Activated B cell treated with CpG ODN at 0.5 μM for 24 hours (primary cell): Measurements from ENCODE around the gene ZNF732. TPM values are rescaled to one million over a fixed set of nuclear protein-coding genes. Genes with fewer than 3 reads are reported as not detected.

ENCODE experiments used
- ATAC-seq: fragments of 200-7000 bp; cut with Tn5 transposase; one replicate; pipeline ENCODE4 v1.10.0; 2021; ENCODE audit warnings: low read depth, mild to moderate bottlenecking, moderate library complexity
- CTCF ChIA-PET: fragments of 350-600 bp; sonication (Branson Sonifier 250); formaldehyde crosslinking; loops from one replicate; lab custom pipeline; 2021; ENCODE audit warnings: antibody characterized with exemption; lab: Charles Lee
- POLR2A ChIA-PET: fragments of 350-600 bp; sonication (Branson Sonifier 250); formaldehyde crosslinking; loops from one replicate; lab custom pipeline; 2021; ENCODE audit warnings: antibody characterized with exemption; lab: Charles Lee
- DNase-seq: peaks from one replicate; pipeline ENCODE4 v3.0.0; 2022
- H3K27ac Mint-ChIP-seq: one replicate; pipeline ENCODE4 v1.8.0; 2020; ENCODE audit warnings: mixed read lengths
- H3K27me3 Mint-ChIP-seq: one replicate; pipeline ENCODE4 v1.8.0; 2021; ENCODE audit warnings: mixed read lengths
- H3K36me3 Mint-ChIP-seq: one replicate; pipeline ENCODE4 v1.8.0; 2021; ENCODE audit warnings: low read depth, mixed read lengths
- H3K4me1 Mint-ChIP-seq: one replicate; pipeline ENCODE4 v1.8.0; 2021; ENCODE audit warnings: mixed read lengths
- H3K4me3 Mint-ChIP-seq: one replicate; pipeline ENCODE4 v1.8.0; 2020; ENCODE audit warnings: mild to moderate bottlenecking, mixed read lengths
- H3K9me3 Mint-ChIP-seq: one replicate; pipeline ENCODE4 v1.8.0; 2020; ENCODE audit warnings: mixed read lengths
- CTCF ChIP-seq: fragments of 200-600 bp; IDR thresholded peaks from one replicate; pipeline ENCODE4 v1.8.0; 2022; ENCODE audit warnings: antibody characterized with exemption, mild to moderate bottlenecking
- intact Hi-C: fragments of 100-400 bp; cut with micrococcal nuclease; formaldehyde crosslinking; loops from one replicate; pipeline ENCODE4 v1.15.1; 2024
- total RNA-seq: library from RNA; stranded (reverse); gene quantifications from 2 replicates; pipeline ENCODE4 v1.2.3, GENCODE V29; 2022

The ZNF732 gene
- total RNA-seq, 1 donor from 2014 or later, result not detected

GRCh38 chr4:256492-256891, 48.8 kb downstream of the ZNF732 start:
- ATAC-seq, result no peak
- intact Hi-C loops, result no loop called here
- POLR2A ChIA-PET, result no interaction called here

DNA sequence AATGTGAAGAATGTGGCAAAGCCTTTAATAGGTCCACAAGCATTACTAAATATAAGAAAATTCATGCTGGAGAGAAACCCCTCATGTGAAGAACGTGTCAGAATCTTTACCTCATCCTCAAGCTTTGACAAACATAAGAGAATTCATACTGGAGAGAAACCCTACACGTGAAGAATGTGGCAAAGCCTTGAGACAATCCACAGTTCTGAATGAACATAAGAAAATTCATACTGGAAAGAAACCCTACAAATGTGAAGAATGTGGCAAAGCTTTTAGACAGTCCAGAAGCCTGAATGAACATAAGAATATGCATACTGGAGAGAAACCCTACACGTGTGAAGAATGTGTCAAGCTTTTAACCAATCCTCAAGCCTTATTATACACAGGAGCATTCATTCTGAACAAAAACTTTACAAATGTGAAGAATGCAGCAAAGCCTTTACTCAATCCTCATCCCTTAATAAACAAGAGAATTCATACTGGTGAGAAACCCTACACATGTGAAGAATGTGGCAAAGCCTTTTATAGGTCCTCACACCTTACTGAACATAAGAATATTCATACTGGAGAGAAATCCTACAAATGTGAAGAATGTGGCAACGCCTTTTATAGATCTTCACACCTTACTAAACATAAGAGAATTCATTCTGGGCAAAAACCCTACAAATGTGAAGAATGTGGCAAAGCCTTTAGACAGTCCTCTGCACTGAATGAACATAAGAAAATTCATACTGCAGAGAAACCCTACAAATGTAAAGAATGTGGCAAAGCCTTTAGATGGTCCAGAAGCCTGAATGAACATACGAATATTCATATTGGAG, 51.1 kb downstream of the ZNF732 start:
- no peak for TF ChIP-seq CTCF
- Mint-ChIP-seq H3K27me3 (no peaks in the 10 kb centered on the region), H3K4me3 (no peak overlapping the region), H3K36me3 (peaks cover 27% of the 10 kb centered on the region), H3K9me3 (peaks cover 42% of the 10 kb centered on the region), H3K4me1 (no peaks in the 10 kb centered on the region), H3K27ac (no peak overlapping the region)
- ATAC-seq, result no peak
- ChIA-PET CTCF (no interaction called here), POLR2A (no interaction called here)
- no peak for DNase-seq
- intact Hi-C loops, result no loop called here

More at GRCh38 chr4:256492-256891, 48.8 kb downstream of the ZNF732 start:
- Mint-ChIP-seq H3K4me1 (no peaks in the 10 kb centered on the region), H3K36me3 (peaks cover 31% of the 10 kb centered on the region), H3K27me3 (no peaks in the 10 kb centered on the region), H3K9me3 (peaks cover 51% of the 10 kb centered on the region), H3K4me3 (no peak overlapping the region), H3K27ac (no peak overlapping the region)
- TF ChIP-seq CTCF, result no peak
- CTCF ChIA-PET, result no interaction called here
- no peak for DNase-seq

- Mint-ChIP-seq H3K4me3 (no peak overlapping the region), H3K27ac (no peak overlapping the region), H3K4me1 (no peaks in the 10 kb centered on the region), H3K9me3 (peaks cover 44% of the 10 kb centered on the region), H3K27me3 (no peaks in the 10 kb centered on the region), H3K36me3 (peaks cover 25% of the 10 kb centered on the region)
- ChIA-PET CTCF (no interaction called here), POLR2A (no interaction called here)
- ATAC-seq (no peak), DNase-seq (no peak)
- intact Hi-C loops, result no loop called here
- TF ChIP-seq CTCF, result no peak
Measured at GRCh38 chr4:252065-252601, 53.1 kb downstream of the ZNF732 start.

- intact Hi-C loops, result loop anchor here (1.0 to 10.0 kb wide), 5 partner anchors 86 to 1380 kb away; partner anchors contain the start of genes ATP5ME, MYL5, ZNF141 and ZNF718
- Mint-ChIP-seq H3K9me3 (peaks cover 11% of the 10 kb centered on the region), H3K27me3 (no peaks in the 10 kb centered on the region), H3K4me1 (peaks cover 13% of the 10 kb centered on the region), H3K4me3 (no peak overlapping the region), H3K27ac (no peak overlapping the region), H3K36me3 (peaks cover 3% of the 10 kb centered on the region)
- CTCF ChIA-PET, result interaction anchor here (0.7 kb wide), 1 partner anchor 428 kb away, joined by 4 read pairs; no protein-coding TSS in a partner anchor
- TF ChIP-seq CTCF, result no peak
- POLR2A ChIA-PET, result interaction anchor here (0.6 to 1.5 kb wide), 4 partner anchors 93 to 430 kb away, joined by 3 read pairs; partner anchors contain the start of genes ATP5ME, MYL5, ZNF141 and ZNF718
- ATAC-seq, result no peak
- peak; percentile 16 for DNase-seq
Measured at GRCh38 chr4:244471-244870, 60.8 kb downstream of the ZNF732 start.

DNA sequence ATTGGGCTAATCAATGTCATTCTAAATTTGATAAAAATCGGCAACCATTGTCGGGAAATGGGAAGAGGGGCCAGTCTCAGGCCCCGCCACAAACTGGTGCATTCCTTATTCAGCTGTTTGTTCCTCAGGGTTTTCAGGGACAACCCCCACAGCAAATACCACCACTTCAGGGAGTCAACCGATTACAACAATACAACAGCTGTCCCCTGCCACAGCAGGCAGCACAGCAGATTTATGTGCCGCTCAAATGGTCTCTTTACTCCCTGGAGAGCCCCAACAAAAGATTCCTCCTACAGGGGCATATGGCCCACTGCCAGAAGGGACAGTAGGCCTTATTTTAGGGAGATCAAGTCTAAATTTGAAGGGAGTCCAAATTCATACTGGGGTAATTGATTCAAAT, 61.8 kb downstream of the ZNF732 start:
- Mint-ChIP-seq H3K4me3 (no peak overlapping the region), H3K4me1 (peaks cover 13% of the 10 kb centered on the region), H3K36me3 (peaks cover 4% of the 10 kb centered on the region), H3K9me3 (peaks cover 12% of the 10 kb centered on the region), H3K27ac (no peak overlapping the region), H3K27me3 (no peaks in the 10 kb centered on the region)
- POLR2A ChIA-PET, result interaction anchor here (1.5 kb wide), 1 partner anchor 230 kb away, joined by 3 read pairs; no protein-coding TSS in a partner anchor
- TF ChIP-seq CTCF, result no peak
- ATAC-seq (no peak), DNase-seq (no peak)
- CTCF ChIA-PET, result interaction anchor here (0.8 to 2.0 kb wide), 2 partner anchors 194 to 744 kb away, joined by 3 to 4 read pairs; partner anchors contain the start of gene IDUA
- intact Hi-C loops, result loop anchor here (5.0 to 10.0 kb wide), 2 partner anchors 121 to 1381 kb away; partner anchors contain the start of gene ZNF718
